ENCODE results near the gene ELAVL3. TPM values are rescaled to one million over a fixed set of nuclear protein-coding genes. Genes with fewer than 3 reads are reported as not detected.
"Not testable (repeated sequence)": the region's sequence is repeated elsewhere in the genome, so short reads cannot be mapped to it uniquely, and the experiment has no call there.

Gene ELAVL3
- total RNA-seq, 1 donor from 2014 or later = 0.45 TPM

GRCh38 chr19:11420429-11421370 is 60.1 kb downstream of the ELAVL3 start:
- ATAC-seq (peak; percentile 68), DNase-seq (ENCODE audit: low spot score) (peak; percentile 74)
- intact Hi-C loops (cut with DNase I) = no loop called here

- intact Hi-C loops (cut with DNase I) = no loop called here
- DNase-seq (ENCODE audit: low spot score) (no peak), ATAC-seq (peak; percentile 21)
These were observed 62.0 kb downstream of the ELAVL3 start, which contains the start of gene RGL3 for GRCh38 chr19:11418549-11419506. Gene RGL3, minus strand, starts transcription at chr19:11419314. Its CDS starts 36 bp downstream, at chr19:11419278.

GRCh38 chr19:11418094-11418548 is 62.7 kb downstream of the ELAVL3 start:
- DNase-seq (ENCODE audit: low spot score) (no peak), ATAC-seq (no peak)
- intact Hi-C loops (cut with DNase I) = no loop called here

- intact Hi-C loops (cut with DNase I) = no loop called here
- DNase-seq (ENCODE audit: low spot score) = no peak
- no peak for ATAC-seq
These were observed 64.3 kb downstream of the ELAVL3 start for GRCh38 chr19:11416346-11417052.

GRCh38 chr19:11414544-11414943 is 66.3 kb downstream of the ELAVL3 start:
- DNase-seq (ENCODE audit: low spot score) = no peak
- ATAC-seq = no peak
- intact Hi-C loops (cut with DNase I) = no loop called here

GRCh38 chr19:11410682-11411081 is 70.2 kb downstream of the ELAVL3 start:
- intact Hi-C loops (cut with DNase I) = no loop called here

GRCh38 chr19:11408591-11408990 is 72.3 kb downstream of the ELAVL3 start:
- DNase-seq (ENCODE audit: low spot score) = no peak
- intact Hi-C loops (cut with DNase I) = no loop called here
- no peak for ATAC-seq

More at GRCh38 chr19:11410682-11411081, 70.2 kb downstream of the ELAVL3 start:
- no peak for ATAC-seq
- DNase-seq (ENCODE audit: low spot score) = no peak

- intact Hi-C loops (cut with DNase I); ATAC-seq; DNase-seq (ENCODE audit: low spot score): not testable (repeated sequence)
These were observed 74.1 kb downstream of the ELAVL3 start for GRCh38 chr19:11406703-11407236.

GRCh38 chr19:11405846-11406643 is 74.8 kb downstream of the ELAVL3 start:
- ATAC-seq (peak; percentile 41), DNase-seq (ENCODE audit: low spot score) (no peak)
- intact Hi-C loops (cut with DNase I) = no loop called here

GRCh38 chr19:11404588-11405222 is 76.1 kb downstream of the ELAVL3 start:
- intact Hi-C loops (cut with DNase I) = no loop called here
- no peak for ATAC-seq

GRCh38 chr19:11401808-11402543 is 78.9 kb downstream of the ELAVL3 start:
- intact Hi-C loops (cut with DNase I) = no loop called here
- DNase-seq (ENCODE audit: low spot score) (no peak), ATAC-seq (no peak)

More at GRCh38 chr19:11404588-11405222, 76.1 kb downstream of the ELAVL3 start:
- DNase-seq (ENCODE audit: low spot score) = no peak

Small RNAs within 50 kb of the gene (microRNA-seq; reads per million reads assigned to microRNA genes)
- gene MIR7974 = not detected

Other genes starting within 250 kb of the ELAVL3 start
- gene ANGPTL8, start 241.4 kb downstream of the ELAVL3 start, total RNA-seq = 15.5 TPM
- 131 TPM for gene DOCK6, start 218.5 kb downstream of the ELAVL3 start, total RNA-seq
- not detected for gene TSPAN16, start 184.9 kb downstream of the ELAVL3 start, total RNA-seq
- gene RAB3D, start 141.4 kb downstream of the ELAVL3 start, total RNA-seq = 25.1 TPM
- gene TMEM205, start 134.8 kb downstream of the ELAVL3 start, total RNA-seq = 58.0 TPM
- 42.7 TPM for gene CCDC159, start 134.5 kb downstream of the ELAVL3 start, total RNA-seq
- 27.5 TPM for gene PLPPR2, start 125.6 kb downstream of the ELAVL3 start, total RNA-seq
- gene SWSAP1, start 106.4 kb downstream of the ELAVL3 start, total RNA-seq = 1.3 TPM
- gene EPOR, start 96.7 kb downstream of the ELAVL3 start, total RNA-seq = 5.2 TPM
- gene RGL3, start 61.7 kb downstream of the ELAVL3 start, total RNA-seq = 14.4 TPM
- 0.31 TPM for gene ODAD3, start 45.9 kb downstream of the ELAVL3 start, total RNA-seq
- gene PRKCSH, start 45.4 kb downstream of the ELAVL3 start, total RNA-seq = 190 TPM
- gene ZNF653, start 24.8 kb upstream of the ELAVL3 start, total RNA-seq = 9.4 TPM
- gene ECSIT, start 48.1 kb upstream of the ELAVL3 start, total RNA-seq = 25.8 TPM
- 35.7 TPM for gene CNN1, start 57.8 kb upstream of the ELAVL3 start, total RNA-seq
- gene ELOF1, start 78.2 kb upstream of the ELAVL3 start, total RNA-seq = 33.7 TPM
- 19.7 TPM for gene ACP5, start 96.6 kb upstream of the ELAVL3 start, total RNA-seq
- gene ZNF627, start 116.4 kb upstream of the ELAVL3 start, total RNA-seq = 13.6 TPM